K562 (cell line): ENCODE data around the gene BAG5. TPM values are rescaled to one million over a fixed set of nuclear protein-coding genes. Genes with fewer than 3 reads are reported as not detected.

Experiments used
- ATAC-seq: fragments of 200-7000 bp; cut with Tn5 transposase; 3 replicates; pipeline ENCODE4 v1.9.1; 2020; ENCODE audit warnings: moderate library complexity
- BruUV-seq: library from RNA; stranded (reverse); fragments of 400-500 nt; replicated peaks from 2 replicates; lab custom pipeline; 2021; lab: Mats Ljungman, UMichigan
- CTCF ChIA-PET: fragments of 300-600 bp; formaldehyde crosslinking; extraction: SDS; loops from one replicate; lab custom pipeline; 2021; ENCODE audit warnings: low intra/inter-chr PET ratio; lab: Yijun Ruan, JAX
- POLR2A ChIA-PET: fragments of 300-600, 350-650 bp; sonication (Branson Sonifier 250); formaldehyde crosslinking; extraction: SDS; loops from one replicate; lab custom pipeline; 2021; ENCODE audit warnings: antibody characterized with exemption, inconsistent platforms; lab: Yijun Ruan, JAX
- DNase-seq, 4 experiments: peaks; one replicate each; pipeline versions ENCODE4 v3.0.0 to v3.0.0-alpha.2; 2011 to 2018; ENCODE audit warnings: low spot score in 3 of 4, mixed read lengths in 3 of 4; ENCODE audit errors: extremely low read depth in 1 of 4
- FAIRE-seq: peaks from 2 replicates; lab custom pipeline; 2011; peaks lifted over from hg19 to GRCh38; lab: Jason Lieb, UNC
- H2AFZ ChIP-seq: 2 replicates; pipeline ENCODE4 v1.6.0; 2011; ENCODE audit warnings: low read depth, low read length, control low read depth, inconsistent platforms
- H3K27ac ChIP-seq: fragments of 200-600 bp; 3 replicates; pipeline ENCODE4 v1.8.0; 2011; ENCODE audit warnings: low read depth, mild to moderate bottlenecking, control low read depth, inconsistent platforms, low read length, moderate library complexity, mixed read lengths; ENCODE audit errors: extremely low read depth
- H3K27me3 ChIP-seq, 2 experiments: fragments of 300-600 bp in 1 of 2; 2 replicates in 1 of 2; 3 replicates in 1 of 2; pipeline versions ENCODE4 v1.6.0 to v1.8.0; 2011; ENCODE audit warnings: inconsistent platforms in 2 of 2, low read length in 2 of 2, mild to moderate bottlenecking in 1 of 2, mixed read lengths in 1 of 2, moderate library complexity in 1 of 2; ENCODE audit not compliant: control insufficient read depth in 2 of 2, insufficient read depth in 2 of 2
- H3K36me3 ChIP-seq: fragments of 300-600 bp; 3 replicates; pipeline ENCODE4 v1.8.0; 2011; ENCODE audit warnings: mild to moderate bottlenecking, low read length, inconsistent platforms; ENCODE audit not compliant: control insufficient read depth, insufficient read depth
- H3K4me1 ChIP-seq, 2 experiments: fragments of 200-600 bp in 1 of 2; replicated peaks in 1 of 2; 2 replicates in 1 of 2; 3 replicates in 1 of 2; pipeline versions ENCODE4 v1.5.1 to v1.8.0; 2011; ENCODE audit warnings: inconsistent platforms in 2 of 2, low read length in 2 of 2, mild to moderate bottlenecking in 1 of 2, mixed read lengths in 1 of 2, moderate library complexity in 1 of 2; ENCODE audit not compliant: control insufficient read depth in 2 of 2, insufficient read depth in 2 of 2
- H3K4me2 ChIP-seq: 2 replicates; pipeline ENCODE4 v1.6.1; 2011; ENCODE audit warnings: low read length, control low read depth, inconsistent platforms, mixed read lengths; ENCODE audit not compliant: insufficient read depth
- H3K4me3 ChIP-seq: fragments of 200-600 bp; sonication (generic), shearing (Covaris generic); 2 replicates; pipeline ENCODE4 v1.5.1; 2016; ENCODE audit warnings: control low read depth, inconsistent platforms
- H3K79me2 ChIP-seq: fragments of 200-600 bp; 3 replicates; pipeline ENCODE4 v1.8.0; 2011; ENCODE audit warnings: low read length, inconsistent platforms; ENCODE audit not compliant: control insufficient read depth, insufficient read depth
- H3K9ac ChIP-seq, 2 experiments: 2 replicates each; pipeline versions ENCODE4 v1.6.0 to v1.6.1; 2011; ENCODE audit warnings: low read depth in 2 of 2, low read length in 2 of 2, control low read depth in 1 of 2, inconsistent platforms in 1 of 2, mild to moderate bottlenecking in 1 of 2, mixed read lengths in 1 of 2; ENCODE audit not compliant: insufficient read depth in 1 of 2
- H3K9me1 ChIP-seq: one replicate; pipeline ENCODE4 v1.6.0; 2011; ENCODE audit warnings: inconsistent platforms, mild to moderate bottlenecking, low read length, moderate library complexity; ENCODE audit not compliant: control insufficient read depth, insufficient read depth
- H3K9me3 ChIP-seq: replicated peaks from 2 replicates; pipeline ENCODE4 v1.5.1; 2011; ENCODE audit warnings: low read depth, low read length, inconsistent platforms; ENCODE audit not compliant: control insufficient read depth, insufficient read depth
- H4K20me1 ChIP-seq: replicated peaks from 2 replicates; pipeline ENCODE4 v1.6.1; 2011; ENCODE audit warnings: low read length, inconsistent platforms, mixed read lengths; ENCODE audit not compliant: control insufficient read depth, insufficient read depth
- ELF2 ChIP-seq: fragments of 250-450 bp; sonication (Bioruptor Pico); IDR thresholded peaks from 2 replicates; pipeline ENCODE4 v1.5.0; 2021; ENCODE audit warnings: mild to moderate bottlenecking
- ETV6 ChIP-seq, 3 experiments: fragments of 150-350 bp in 1 of 3; sonication (generic) in 1 of 3; formaldehyde crosslinking in 1 of 3; IDR thresholded peaks; 2 replicates each; pipeline versions ENCODE4 v1.6.1 to v1.8.0; 2014 to 2022; ENCODE audit warnings: borderline replicate concordance in 2 of 3, low read depth in 2 of 3, antibody characterized with exemption in 1 of 3, low read length in 1 of 3, mild to moderate bottlenecking in 1 of 3, missing genetic modification reagents in 1 of 3
- SMARCA5 ChIP-seq: fragments of 450-650 bp; IDR thresholded peaks from 2 replicates; pipeline ENCODE4 v1.6.1; 2016
- ZKSCAN3 ChIP-seq: fragments of 250-450 bp; sonication (Bioruptor Pico); IDR thresholded peaks from 2 replicates; pipeline ENCODE4 v1.4.0; 2020
- ZNF224 ChIP-seq: sonication (generic); formaldehyde crosslinking; IDR thresholded peaks from 2 replicates; pipeline ENCODE4 v1.8.0; 2022; ENCODE audit warnings: mild to moderate bottlenecking, missing genetic modification reagents
- WGBS: fragments of 100-300 bp; shearing (Covaris generic); methylation state at CpG from one replicate; pipeline ENCODE4 v1.1.6; 2016; ENCODE audit warnings: low coverage, mixed read lengths; ENCODE audit not compliant: insufficient coverage; ENCODE audit errors: missing lambda C conversion rate; 5-methylcytosine and 5-hydroxymethylcytosine counted together
- in situ Hi-C: fragments of 300-500 bp; cut with MboI; formaldehyde crosslinking; loops from 4 replicates; pipeline ENCODE4 v1.15.0; 2018; ENCODE audit warnings: inconsistent platforms, mixed read lengths
- intact Hi-C: fragments of 100-400 bp; cut with micrococcal nuclease; formaldehyde crosslinking; loops from 2 replicates; pipeline ENCODE4 v1.14.2; 2022
- polyA plus RNA-seq, 8 experiments: library from polyadenylated mRNA; depleted of rRNA in 4 of 8; stranded (reverse) in 5 of 8; unstranded in 3 of 8; fragments of >200 nt; fragmentation: Nextera tagmentation in 2 of 8; fragmentation: Illumina TruSeq in 1 of 8; extraction: Ambion mirVana in 2 of 8; extraction: Trizol in 1 of 8; gene quantifications; 2 replicates each; pipeline versions ENCODE4 v1.2.1 to v1.2.3, GENCODE V29; 2011 to 2014; ENCODE audit warnings: inconsistent platforms in 1 of 8, missing spikeins in 1 of 8
- total RNA-seq, 7 experiments: library from RNA; depleted of rRNA in 6 of 7; stranded (reverse); fragments of >200 nt in 6 of 7; fragmentation: Illumina TruSeq in 2 of 7; extraction: Trizol in 2 of 7; gene quantifications; 2 replicates each; pipeline versions ENCODE4 v1.2.1 to v1.2.3, GENCODE V29; 2011 to 2021; ENCODE audit warnings: low replicate concordance in 1 of 7
- TF ChIP-seq, protein P1 (sequence below): fragments of 250-450 bp; sonication (Bioruptor Pico); IDR thresholded peaks from 2 replicates; pipeline ENCODE4 v1.4.0; 2020; ENCODE audit warnings: borderline replicate concordance

Gene BAG5
- total and polyA plus RNA-seq, 9 of the 15 experiments (the other 6 are each of a cell fraction or from before 2014, with no cell fraction given) = 7.9 to 21.4 (median 13.2) TPM

DNA sequence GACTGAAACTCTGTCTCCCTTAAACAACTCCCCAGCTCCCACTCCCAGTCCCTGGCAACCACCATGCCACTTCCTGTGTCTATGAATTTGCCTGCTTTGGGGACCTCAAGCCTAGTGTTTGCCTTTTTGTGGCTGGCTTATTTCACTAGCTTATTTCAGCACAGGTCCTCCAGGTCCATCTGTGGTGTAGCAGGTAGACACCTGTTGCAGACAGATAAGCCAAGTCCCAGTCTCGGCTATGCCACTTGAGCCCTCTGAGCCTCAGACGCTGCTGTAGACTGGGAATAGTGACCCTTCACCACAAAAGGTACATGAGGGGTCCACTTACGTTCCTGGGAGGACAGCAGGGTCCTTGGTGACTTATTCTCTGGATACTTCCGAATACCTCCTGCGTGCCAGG, 42.2 kb upstream of the BAG5 start:
- FAIRE-seq = no peak
- no peak overlapping the region for H3K4me2 ChIP-seq
- H3K27ac ChIP-seq = no peak overlapping the region
- no peak for ATAC-seq
- ChIA-PET POLR2A (interaction anchor here (0.8 to 1.3 kb wide), 2 partner anchors 14 to 48 kb away, joined by 4 read pairs; no protein-coding TSS in a partner anchor), CTCF (no interaction called here)
- H3K4me3 ChIP-seq = no peak overlapping the region
- no peak overlapping the region for H3K9ac ChIP-seq
- intact Hi-C loops (no loop called here), in situ Hi-C loops (no loop called here)
- TF ChIP-seq ZNF224 = no peak
- TF ChIP-seq, protein P1, sequence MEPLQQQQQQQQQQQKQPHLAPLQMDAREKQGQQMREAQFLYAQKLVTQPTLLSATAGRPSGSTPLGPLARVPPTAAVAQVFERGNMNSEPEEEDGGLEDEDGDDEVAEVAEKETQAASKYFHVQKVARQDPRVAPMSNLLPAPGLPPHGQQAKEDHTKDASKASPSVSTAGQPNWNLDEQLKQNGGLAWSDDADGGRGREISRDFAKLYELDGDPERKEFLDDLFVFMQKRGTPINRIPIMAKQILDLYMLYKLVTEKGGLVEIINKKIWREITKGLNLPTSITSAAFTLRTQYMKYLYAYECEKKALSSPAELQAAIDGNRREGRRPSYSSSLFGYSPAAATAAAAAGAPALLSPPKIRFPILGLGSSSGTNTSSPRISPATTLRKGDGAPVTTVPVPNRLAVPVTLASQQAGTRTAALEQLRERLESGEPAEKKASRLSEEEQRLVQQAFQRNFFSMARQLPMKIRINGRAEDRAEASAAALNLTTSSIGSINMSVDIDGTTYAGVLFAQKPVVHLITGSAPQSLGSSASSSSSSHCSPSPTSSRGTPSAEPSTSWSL (CRISPR knock-in tag) = no peak
- TF ChIP-seq SMARCA5 = no peak
- no peak for TF ChIP-seq ELF2 (CRISPR knock-in tag)
- H3K27me3 ChIP-seq = peaks cover 0 to 5% of the 10 kb centered on the region in 2 experiments; a peak in 1 of 5 replicates
- whole genome bisulfite sequencing = 11% methylated on average over 3 of the region's 5 CpGs
- peaks cover 0 to 10% of the 10 kb centered on the region in 2 experiments; a peak in 3 of 5 replicates for H3K4me1 ChIP-seq
- no peaks in the 10 kb centered on the region for H3K9me3 ChIP-seq
- H2AFZ ChIP-seq = no peak overlapping the region
- H4K20me1 ChIP-seq = no peaks in the 10 kb centered on the region
- no peaks in the 10 kb centered on the region for H3K9me1 ChIP-seq
- no TSS peak for BruUV-seq
- no peak for DNase-seq
- H3K36me3 ChIP-seq = no peaks in the 10 kb centered on the region
- H3K79me2 ChIP-seq = no peaks in the 10 kb centered on the region

DNA sequence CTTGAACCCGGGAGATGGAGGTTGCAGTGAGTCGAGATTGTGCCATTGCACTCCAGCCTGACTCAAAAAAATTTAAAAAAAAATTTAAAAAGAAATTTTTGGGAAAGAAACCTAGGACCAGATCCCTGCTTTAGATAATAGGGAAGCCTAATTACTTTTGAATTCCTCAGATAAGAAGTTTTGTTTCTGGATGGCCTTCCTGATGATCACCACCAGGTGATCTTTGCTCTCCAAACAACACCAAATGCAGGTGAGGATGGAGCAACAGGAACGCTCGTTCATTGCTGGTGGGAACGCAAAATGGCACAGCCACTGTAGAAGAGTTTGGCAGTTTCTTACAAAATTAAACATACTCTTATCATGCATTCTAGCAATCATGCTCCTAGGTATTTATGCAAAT, 38.0 kb upstream of the BAG5 start:
- TF ChIP-seq ETV6 (IDR thresholded peaks at IDR 0.05; ENCODE audit: borderline replicate concordance in 1 of 2, low read depth in 2 of 2, low read length in 1 of 2) = no peak
- TF ChIP-seq ETV6 (CRISPR knock-in tag; IDR thresholded peaks at IDR 0.05; ENCODE audit: borderline replicate concordance) = no peak
- TF ChIP-seq ZKSCAN3 (CRISPR knock-in tag) = no peak
- 80% methylated on average over 2 of the region's 5 CpGs for WGBS
- no peak for ATAC-seq
- no peak for FAIRE-seq
- intact Hi-C loops = no loop called here
- Histone ChIP-seq H3K27ac (no peak overlapping the region), H3K4me3 (no peak overlapping the region), H3K4me1 (no peaks in the 10 kb centered on the region; a peak in 1 of 5 replicates), H4K20me1 (no peaks in the 10 kb centered on the region), H3K27me3 (no peaks in the 10 kb centered on the region), H3K9me3 (no peaks in the 10 kb centered on the region), H3K4me2 (no peak overlapping the region), H3K9me1 (no peaks in the 10 kb centered on the region), H2AFZ (no peak overlapping the region), H3K9ac (no peak overlapping the region), H3K36me3 (no peaks in the 10 kb centered on the region), H3K79me2 (no peaks in the 10 kb centered on the region)
- POLR2A ChIA-PET = interaction anchor here (0.6 to 0.9 kb wide), 2 partner anchors 10 to 90 kb away, joined by 3 read pairs; no protein-coding TSS in a partner anchor
- no peak for DNase-seq
- CTCF ChIA-PET = no interaction called here
- in situ Hi-C loops = no loop called here
- no TSS peak for BruUV-seq
